C4-2B (cell line): ENCODE results near the gene FUOM.
"Not testable (repeated sequence)": the region's sequence is repeated elsewhere in the genome, so short reads cannot be mapped to it uniquely, and the experiment has no call there.

ENCODE experiments used
- H3K27ac ChIP-seq: fragments of 450-650 bp; 2 replicates; pipeline ENCODE4 v1.5.1; 2017
- ZFX ChIP-seq: fragments of 450-650 bp; IDR thresholded peaks from 2 replicates; pipeline ENCODE4 v1.6.1; 2017
- TF ChIP-seq, protein P1 (sequence below): fragments of 450-650 bp; conservative IDR thresholded peaks from 2 replicates; pipeline ENCODE4 v1.5.1; 2017; ENCODE audit warnings: mild to moderate bottlenecking

Gene FUOM

DNA sequence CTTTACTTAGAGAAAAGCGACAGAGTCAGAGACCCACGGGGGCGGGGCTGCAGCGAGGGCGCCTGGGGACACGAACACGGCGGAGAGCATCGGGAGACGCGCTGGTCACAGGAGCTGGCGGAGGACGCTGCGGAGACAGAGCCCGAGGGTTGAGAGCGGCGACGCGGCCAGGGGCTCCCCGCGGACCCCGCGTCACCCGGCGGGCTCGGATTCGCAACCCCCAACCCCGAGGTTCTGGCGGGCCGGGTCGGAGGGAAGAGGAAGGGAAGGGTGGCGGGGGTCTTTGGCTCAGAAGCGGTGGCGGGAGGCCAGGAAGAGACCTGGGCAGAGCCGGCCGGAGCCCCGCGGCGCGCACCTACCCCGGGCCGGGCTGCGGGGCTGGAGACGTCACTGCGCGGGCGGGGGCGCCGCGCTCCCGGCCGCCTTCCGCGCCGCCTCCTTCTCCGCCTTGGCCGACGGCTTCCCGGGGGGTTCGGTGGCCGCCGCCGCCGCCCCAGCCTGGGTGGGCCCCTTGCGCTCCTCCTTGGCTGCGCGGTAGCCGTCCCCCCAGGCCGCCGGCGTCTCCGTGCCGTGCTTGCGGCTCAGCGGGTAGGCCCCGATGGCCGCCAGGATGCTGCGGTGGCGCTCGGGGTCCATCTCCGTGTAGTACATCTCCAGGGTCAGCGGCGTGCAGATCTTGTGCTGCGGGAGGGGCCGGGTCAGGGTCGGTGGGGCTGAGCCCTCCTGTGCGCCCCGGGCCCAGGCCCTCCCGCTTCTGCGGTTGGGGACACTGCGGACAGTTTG lies 32.2 kb downstream of the FUOM start:
- TF ChIP-seq ZFX, result no peak
- TF ChIP-seq, protein P1, sequence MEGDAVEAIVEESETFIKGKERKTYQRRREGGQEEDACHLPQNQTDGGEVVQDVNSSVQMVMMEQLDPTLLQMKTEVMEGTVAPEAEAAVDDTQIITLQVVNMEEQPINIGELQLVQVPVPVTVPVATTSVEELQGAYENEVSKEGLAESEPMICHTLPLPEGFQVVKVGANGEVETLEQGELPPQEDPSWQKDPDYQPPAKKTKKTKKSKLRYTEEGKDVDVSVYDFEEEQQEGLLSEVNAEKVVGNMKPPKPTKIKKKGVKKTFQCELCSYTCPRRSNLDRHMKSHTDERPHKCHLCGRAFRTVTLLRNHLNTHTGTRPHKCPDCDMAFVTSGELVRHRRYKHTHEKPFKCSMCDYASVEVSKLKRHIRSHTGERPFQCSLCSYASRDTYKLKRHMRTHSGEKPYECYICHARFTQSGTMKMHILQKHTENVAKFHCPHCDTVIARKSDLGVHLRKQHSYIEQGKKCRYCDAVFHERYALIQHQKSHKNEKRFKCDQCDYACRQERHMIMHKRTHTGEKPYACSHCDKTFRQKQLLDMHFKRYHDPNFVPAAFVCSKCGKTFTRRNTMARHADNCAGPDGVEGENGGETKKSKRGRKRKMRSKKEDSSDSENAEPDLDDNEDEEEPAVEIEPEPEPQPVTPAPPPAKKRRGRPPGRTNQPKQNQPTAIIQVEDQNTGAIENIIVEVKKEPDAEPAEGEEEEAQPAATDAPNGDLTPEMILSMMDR, result no peak
- H3K27ac ChIP-seq, result no peak overlapping the region

DNA sequence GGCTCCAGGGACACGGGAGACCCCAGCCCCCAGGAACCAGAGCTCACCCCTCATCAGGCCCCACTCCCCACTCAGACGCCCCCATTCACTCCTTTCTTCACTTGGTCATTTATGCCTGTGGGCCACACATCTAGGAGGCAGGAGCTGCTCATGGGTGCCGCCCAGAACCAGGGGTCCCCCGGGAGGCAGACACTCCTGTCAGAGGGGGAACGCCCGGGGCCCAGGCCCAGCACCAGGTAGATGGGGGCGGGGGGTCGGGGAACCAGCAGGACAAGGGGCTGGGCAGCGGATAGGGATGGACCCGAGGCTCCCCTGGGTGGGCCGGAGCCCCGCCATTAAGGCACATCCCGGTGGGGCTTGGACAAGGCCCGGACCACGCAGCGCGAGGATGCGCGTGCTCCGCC lies 33.0 kb downstream of the FUOM start:
- H3K27ac ChIP-seq, result no peak overlapping the region
- no peak for TF ChIP-seq ZFX
- TF ChIP-seq, protein P1, result no peak

DNA sequence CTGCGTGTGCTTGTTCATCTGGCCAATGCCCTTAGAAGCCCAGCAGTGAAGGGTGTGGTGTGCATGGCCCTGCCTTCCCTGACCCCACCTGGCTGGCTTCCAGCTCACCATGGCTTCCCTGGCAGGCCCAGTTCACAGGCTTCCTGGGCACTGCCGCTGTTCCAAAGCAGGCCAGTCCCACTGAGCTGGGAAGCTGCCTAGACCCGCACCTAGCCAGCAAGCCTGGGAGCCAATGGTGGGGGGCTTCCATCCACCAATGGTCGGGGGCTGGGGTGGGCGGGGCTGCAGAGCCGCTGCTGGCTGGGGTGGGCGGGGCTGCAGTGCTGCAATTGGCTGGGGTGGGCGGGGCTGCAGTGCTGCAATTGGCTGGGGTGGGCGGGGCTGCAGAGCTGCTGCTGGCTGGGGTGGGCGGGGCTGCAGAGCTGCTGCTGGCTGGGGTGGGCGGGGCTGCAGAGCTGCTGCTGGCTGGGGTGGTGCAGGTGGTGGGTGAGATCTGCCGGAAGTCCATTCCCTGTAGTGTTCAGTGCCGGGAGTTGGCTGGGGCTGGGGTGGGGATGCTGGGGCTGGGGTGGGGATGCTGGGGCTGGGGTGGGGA lies 33.5 kb downstream of the FUOM start:
- TF ChIP-seq, protein P1, result no peak
- no peak for TF ChIP-seq ZFX
- H3K27ac ChIP-seq, result no peak overlapping the region

DNA sequence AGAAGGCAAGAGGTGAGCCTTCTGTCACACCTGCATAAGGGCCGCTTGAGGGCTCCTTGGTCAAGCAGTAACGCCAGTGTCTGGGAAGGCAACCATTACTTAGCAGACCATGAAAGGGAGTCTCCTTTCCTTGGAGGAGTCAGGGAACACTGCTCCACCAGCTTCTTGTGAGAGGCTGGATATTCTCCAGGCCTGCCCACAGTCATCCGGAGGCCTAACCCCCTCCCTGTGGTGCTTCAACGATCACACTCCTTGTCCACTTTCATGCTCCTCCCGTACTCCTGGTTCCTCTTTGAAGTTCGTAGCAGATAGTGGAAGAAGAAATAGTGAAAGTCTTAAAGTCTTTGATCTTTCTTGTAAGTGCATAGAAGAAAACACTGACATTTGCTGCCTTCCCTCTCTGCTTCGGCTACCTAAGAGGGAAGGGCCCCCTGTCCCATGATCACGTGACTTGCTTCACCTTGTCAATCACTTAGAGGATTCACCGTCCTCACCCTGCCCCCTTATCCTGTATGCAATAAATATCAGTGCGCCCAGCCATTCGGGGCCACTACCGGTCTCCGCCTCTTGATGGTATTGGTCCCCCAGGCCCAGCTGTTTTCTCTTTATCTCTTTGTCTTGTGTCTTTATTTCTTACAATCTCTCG lies 35.6 kb downstream of the FUOM start:
- not testable (repeated sequence) for H3K27ac ChIP-seq

DNA sequence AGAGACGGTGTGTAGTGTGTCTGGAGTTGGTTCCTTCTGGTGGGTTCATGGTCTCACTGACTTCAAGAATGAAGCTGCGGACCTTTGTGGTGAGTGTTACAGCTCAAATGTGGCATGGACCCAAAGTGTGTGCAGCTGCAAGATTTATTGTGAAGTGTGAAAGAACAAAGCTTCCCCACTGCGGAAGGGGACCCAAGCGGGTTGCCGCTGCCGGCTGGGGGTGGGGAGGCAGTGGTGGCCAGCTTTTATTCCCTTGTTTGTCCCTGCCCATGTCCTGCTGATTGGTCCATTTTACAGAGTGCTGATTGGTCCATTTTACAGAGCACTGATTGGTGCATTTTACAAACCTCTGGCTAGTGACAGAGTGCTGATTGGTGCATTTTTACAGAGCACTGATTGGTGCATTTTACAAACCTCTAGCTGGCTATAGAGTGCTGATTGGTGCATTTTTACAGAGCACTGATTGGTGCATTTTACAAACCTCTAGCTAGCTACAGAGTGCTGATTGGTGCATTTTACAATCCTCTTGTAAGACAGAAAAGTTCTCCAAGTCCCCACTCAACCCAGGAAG lies 36.9 kb downstream of the FUOM start:
- H3K27ac ChIP-seq, result not testable (repeated sequence)

DNA sequence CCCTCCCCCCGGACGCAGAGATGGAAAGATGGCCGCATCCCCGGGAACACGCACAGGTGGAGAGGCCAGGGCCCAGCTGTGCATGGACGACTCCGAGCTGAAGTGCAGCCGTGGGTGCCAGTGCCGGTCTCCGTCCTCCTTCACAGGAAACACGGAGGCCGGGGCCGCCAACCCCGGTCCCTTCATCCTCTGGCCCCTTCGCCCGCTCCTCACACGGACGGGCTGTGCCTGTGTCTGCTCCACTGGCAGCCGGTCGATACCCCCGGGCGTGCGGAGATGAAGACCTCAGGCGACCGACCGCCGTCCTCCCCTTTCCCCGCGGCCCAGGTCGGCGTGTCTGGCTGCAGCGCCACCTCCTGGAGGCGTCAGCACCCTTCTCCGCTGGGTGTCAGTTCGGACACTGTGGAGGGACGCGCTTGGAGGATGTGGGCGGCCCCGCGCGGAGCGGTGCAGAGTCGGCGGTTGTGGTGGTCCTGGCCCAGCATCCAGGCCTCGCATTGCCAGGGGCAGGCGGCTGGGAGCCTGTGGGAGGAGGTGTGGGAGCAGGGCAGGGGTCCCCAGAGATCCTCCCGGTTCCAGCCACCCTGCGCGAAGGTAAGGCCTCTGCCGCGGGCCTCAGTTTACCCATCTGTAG lies 39.2 kb downstream of the FUOM start:
- TF ChIP-seq, protein P1, result peak; percentile 88
- TF ChIP-seq ZFX, result no peak
- H3K27ac ChIP-seq, result peak overlapping the region; percentile 20; the same call in 1 of the 2 replicates

DNA sequence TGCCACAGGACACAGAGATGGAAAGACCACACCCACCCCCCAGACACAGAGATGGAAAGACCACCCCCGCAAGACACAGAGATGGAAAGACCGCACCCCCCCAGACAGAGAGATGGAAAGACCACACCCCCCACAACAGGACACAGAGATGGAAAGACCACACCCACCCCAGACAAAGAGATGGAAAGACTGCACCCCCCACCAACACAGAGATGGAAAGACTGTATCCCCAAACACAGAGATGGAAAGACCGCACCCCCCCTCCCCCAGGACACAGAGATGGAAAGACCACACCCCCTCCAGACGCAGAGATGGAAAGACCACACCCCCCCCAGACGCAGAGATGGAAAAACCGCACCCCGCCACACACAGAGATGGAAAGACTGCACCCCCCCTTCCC lies 41.1 kb downstream of the FUOM start:
- no peak overlapping the region for H3K27ac ChIP-seq
- TF ChIP-seq, protein P1, result no peak
- no peak for TF ChIP-seq ZFX

DNA sequence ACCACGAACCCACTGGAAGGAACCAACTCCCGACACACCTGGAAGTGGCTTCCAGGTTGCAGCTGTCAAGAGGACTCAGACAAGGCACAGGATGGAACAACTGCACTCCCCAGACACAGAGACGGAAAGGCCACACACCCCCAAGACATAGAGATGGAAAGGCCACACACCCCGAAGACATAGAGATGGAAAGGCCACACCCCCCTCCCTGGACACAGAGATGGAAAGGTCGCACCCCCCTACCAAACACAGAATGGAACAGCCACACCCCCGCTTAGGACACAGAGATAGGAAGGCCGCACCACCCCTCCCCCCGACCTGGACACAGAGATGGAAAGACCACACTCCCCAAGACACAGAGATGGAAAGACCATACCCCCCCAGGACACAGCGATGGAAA lies 41.6 kb downstream of the FUOM start:
- no peak for TF ChIP-seq ZFX
- TF ChIP-seq, protein P1, result no peak
- H3K27ac ChIP-seq, result no peak overlapping the region
